Trophoblast cell (in vitro differentiated cells and primary cell): Measurements from ENCODE around the gene PGBD5.

Experiments used
- DNase-seq, 2 donors: peaks; one replicate each; pipeline ENCODE4 v3.0.0-alpha.2; 2016
- H2AFZ ChIP-seq: 2 replicates; pipeline ENCODE4 v1.6.1; 2013; ENCODE audit warnings: low read length, moderate library complexity, mild to moderate bottlenecking; ENCODE audit not compliant: insufficient read depth, poor library complexity
- H2AK5ac ChIP-seq: 2 replicates; pipeline ENCODE4 v1.6.1; 2013; ENCODE audit warnings: mild to moderate bottlenecking, low read length
- H2BK120ac ChIP-seq: 2 replicates; pipeline ENCODE4 v1.6.1; 2013; ENCODE audit warnings: low read length, mild to moderate bottlenecking, moderate library complexity; ENCODE audit not compliant: insufficient read depth, poor library complexity
- H2BK12ac ChIP-seq: 2 replicates; pipeline ENCODE4 v1.6.1; 2013; ENCODE audit warnings: mild to moderate bottlenecking, low read length, moderate library complexity
- H2BK5ac ChIP-seq: 2 replicates; pipeline ENCODE4 v1.6.1; 2013; ENCODE audit warnings: low read length, low read depth, moderate library complexity, mild to moderate bottlenecking; ENCODE audit not compliant: poor library complexity
- H3K14ac ChIP-seq: 2 replicates; pipeline ENCODE4 v1.6.1; 2013; ENCODE audit warnings: mild to moderate bottlenecking, low read length
- H3K18ac ChIP-seq: 2 replicates; pipeline ENCODE4 v1.6.1; 2013; ENCODE audit warnings: mild to moderate bottlenecking, low read length
- H3K23ac ChIP-seq: 2 replicates; pipeline ENCODE4 v1.6.1; 2013; ENCODE audit warnings: low read length
- H3K27ac ChIP-seq: 2 replicates; pipeline ENCODE4 v1.5.1; 2013; ENCODE audit warnings: low read depth, mild to moderate bottlenecking, inconsistent platforms, low read length, moderate library complexity
- H3K27me3 ChIP-seq: 2 replicates; pipeline ENCODE4 v1.6.1; 2013; ENCODE audit warnings: inconsistent platforms, mild to moderate bottlenecking, low read length, moderate library complexity; ENCODE audit not compliant: insufficient read depth
- H3K36me3 ChIP-seq, 2 experiments: 1 replicate in 1 of 2; 2 replicates in 1 of 2; pipeline ENCODE4 v1.6.1; 2013; ENCODE audit warnings: low read length in 2 of 2, mild to moderate bottlenecking in 2 of 2, moderate library complexity in 1 of 2; ENCODE audit not compliant: insufficient read depth in 2 of 2, control insufficient read depth in 1 of 2
- H3K4ac ChIP-seq: 2 replicates; pipeline ENCODE4 v1.6.1; 2013; ENCODE audit warnings: low read depth, mild to moderate bottlenecking, low read length, moderate library complexity
- H3K4me1 ChIP-seq, 2 experiments: 1 replicate in 1 of 2; 2 replicates in 1 of 2; pipeline ENCODE4 v1.6.1; 2013; ENCODE audit warnings: low read length in 2 of 2, mild to moderate bottlenecking in 2 of 2, moderate library complexity in 1 of 2; ENCODE audit not compliant: insufficient read depth in 2 of 2, control insufficient read depth in 1 of 2
- H3K4me2 ChIP-seq: 2 replicates; pipeline ENCODE4 v1.6.1; 2013; ENCODE audit warnings: inconsistent platforms, mild to moderate bottlenecking, low read length, moderate library complexity
- H3K4me3 ChIP-seq: 2 replicates; pipeline ENCODE4 v1.5.1; 2013; ENCODE audit warnings: mild to moderate bottlenecking, low read depth, low read length, inconsistent platforms
- H3K79me1 ChIP-seq: one replicate; pipeline ENCODE4 v1.6.1; 2013; ENCODE audit warnings: low read length
- H3K79me2 ChIP-seq: 2 replicates; pipeline ENCODE4 v1.6.1; 2013; ENCODE audit warnings: low read length, mild to moderate bottlenecking; ENCODE audit not compliant: control insufficient read depth, insufficient read depth, poor library complexity
- H3K9ac ChIP-seq: 2 replicates; pipeline ENCODE4 v1.6.1; 2013; ENCODE audit warnings: mild to moderate bottlenecking, low read length
- H3K9me3 ChIP-seq: 2 replicates; pipeline ENCODE4 v1.6.1; 2013; ENCODE audit warnings: low read depth, mild to moderate bottlenecking, control low read depth, inconsistent platforms, low read length; ENCODE audit not compliant: insufficient read depth
- H4K12ac ChIP-seq: 2 replicates; pipeline ENCODE4 v1.6.1; 2013; ENCODE audit warnings: low read depth, mild to moderate bottlenecking, low read length, moderate library complexity
- H4K8ac ChIP-seq: 2 replicates; pipeline ENCODE4 v1.6.1; 2013; ENCODE audit warnings: low read depth, mild to moderate bottlenecking, low read length, moderate library complexity
- H4K91ac ChIP-seq: one replicate; pipeline ENCODE4 v1.6.1; 2013; ENCODE audit warnings: low read depth, mild to moderate bottlenecking, low read length, moderate library complexity
- WGBS: extraction: QIAGEN DNeasy Blood & Tissue Kit; methylation state at CpG from one replicate; pipeline ENCODE4 v1.1.7; 2013; ENCODE audit warnings: missing lambda C conversion rate; ENCODE audit not compliant: insufficient read length, insufficient coverage; ENCODE audit errors: extremely low coverage; 5-methylcytosine and 5-hydroxymethylcytosine counted together

Gene PGBD5

GRCh38 chr1:230459465-230459864, 33.3 kb upstream of the PGBD5 start:
- Histone ChIP-seq H3K9ac (no peak overlapping the region), H3K36me3 (no peaks in the 10 kb centered on the region), H3K4me1 (peaks cover 0 to 2% of the 10 kb centered on the region in 2 experiments), H3K18ac (no peak overlapping the region), H3K4me3 (no peak overlapping the region), H4K12ac (no peak overlapping the region), H3K79me1 (no peaks in the 10 kb centered on the region), H3K14ac (no peak overlapping the region), H2AK5ac (no peak overlapping the region), H2BK5ac (no peak overlapping the region), H4K91ac (no peak overlapping the region), H3K27ac (no peak overlapping the region), H3K4me2 (no peak overlapping the region), H3K79me2 (no peaks in the 10 kb centered on the region), H3K4ac (no peak overlapping the region), H2BK120ac (no peak overlapping the region), H3K23ac (no peak overlapping the region), H4K8ac (no peak overlapping the region), H3K9me3 (no peaks in the 10 kb centered on the region), H3K27me3 (no peaks in the 10 kb centered on the region), H2BK12ac (no peak overlapping the region), H2AFZ (no peak overlapping the region)
- no CpG with 5 or more reads among the region's 5 CpGs for WGBS
- peak; percentile 48 to 50 for DNase-seq

- H3K79me1 ChIP-seq = no peaks in the 10 kb centered on the region
- H3K27ac ChIP-seq = no peak overlapping the region
- H3K79me2 ChIP-seq = no peaks in the 10 kb centered on the region
- H3K18ac ChIP-seq = no peak overlapping the region
- no peak overlapping the region for H2BK5ac ChIP-seq
- no peak overlapping the region for H3K14ac ChIP-seq
- no peaks in the 10 kb centered on the region for H3K36me3 ChIP-seq
- H2AFZ ChIP-seq = no peak overlapping the region
- H2AK5ac ChIP-seq = no peak overlapping the region
- H3K9me3 ChIP-seq = no peaks in the 10 kb centered on the region
- peak in 1 of 2 donors; percentile 27 for DNase-seq
- no peak overlapping the region for H3K4me2 ChIP-seq
- no peak overlapping the region for H3K4ac ChIP-seq
- H4K8ac ChIP-seq = no peak overlapping the region
- no CpG with 5 or more reads among the region's 1 CpG for WGBS
- H4K12ac ChIP-seq = no peak overlapping the region
- H3K23ac ChIP-seq = no peak overlapping the region
- H4K91ac ChIP-seq = no peak overlapping the region
- H3K27me3 ChIP-seq = no peaks in the 10 kb centered on the region
- no peak overlapping the region for H2BK120ac ChIP-seq
- no peak overlapping the region for H3K4me3 ChIP-seq
- no peaks in the 10 kb centered on the region for H3K4me1 ChIP-seq
- H3K9ac ChIP-seq = no peak overlapping the region
- no peak overlapping the region for H2BK12ac ChIP-seq
Measured at GRCh38 chr1:230458509-230458908, 32.4 kb upstream of the PGBD5 start.

GRCh38 chr1:230456478-230456877, 30.3 kb upstream of the PGBD5 start:
- Histone ChIP-seq H2BK12ac (no peak overlapping the region), H3K23ac (no peak overlapping the region), H2AK5ac (no peak overlapping the region), H3K27ac (no peak overlapping the region), H2AFZ (no peak overlapping the region), H3K9ac (no peak overlapping the region), H2BK120ac (no peak overlapping the region), H3K9me3 (no peaks in the 10 kb centered on the region), H3K79me2 (no peaks in the 10 kb centered on the region), H3K4ac (no peak overlapping the region), H3K36me3 (no peaks in the 10 kb centered on the region), H3K79me1 (no peaks in the 10 kb centered on the region), H3K27me3 (no peaks in the 10 kb centered on the region), H2BK5ac (no peak overlapping the region), H3K18ac (no peak overlapping the region), H3K4me2 (no peak overlapping the region), H3K14ac (no peak overlapping the region), H4K8ac (no peak overlapping the region), H4K91ac (no peak overlapping the region), H3K4me1 (no peaks in the 10 kb centered on the region), H4K12ac (no peak overlapping the region), H3K4me3 (no peak overlapping the region)
- no CpG with 5 or more reads among the region's 9 CpGs for WGBS
- DNase-seq = no peak

- Histone ChIP-seq H4K12ac (no peak overlapping the region), H3K27me3 (no peaks in the 10 kb centered on the region), H2BK120ac (no peak overlapping the region), H4K91ac (no peak overlapping the region), H3K9ac (no peak overlapping the region), H3K4me3 (no peak overlapping the region), H3K23ac (no peak overlapping the region), H3K79me1 (no peaks in the 10 kb centered on the region), H2AK5ac (no peak overlapping the region), H3K36me3 (no peaks in the 10 kb centered on the region), H3K4ac (no peak overlapping the region), H3K18ac (no peak overlapping the region), H4K8ac (no peak overlapping the region), H3K4me1 (no peaks in the 10 kb centered on the region), H3K79me2 (no peaks in the 10 kb centered on the region), H3K14ac (no peak overlapping the region), H2BK5ac (no peak overlapping the region), H3K9me3 (no peaks in the 10 kb centered on the region), H2AFZ (no peak overlapping the region), H2BK12ac (no peak overlapping the region), H3K27ac (no peak overlapping the region), H3K4me2 (no peak overlapping the region)
- WGBS = no CpG with 5 or more reads among the region's 1 CpG
- DNase-seq = no peak
Measured at GRCh38 chr1:230455291-230455690, 29.2 kb upstream of the PGBD5 start.
